AG09309 (cell line): ENCODE measurements around the gene KATNAL1.
"Not testable (repeated sequence)": the region's sequence is repeated elsewhere in the genome, so short reads cannot be mapped to it uniquely, and the experiment has no call there.

Experiments
- DNase-seq: peaks from one replicate; pipeline ENCODE4 v3.0.0-alpha.2; 2010; ENCODE audit warnings: low read depth
- H3K4me3 ChIP-seq: 2 replicates; pipeline ENCODE4 v1.5.1; 2011; ENCODE audit warnings: mild to moderate bottlenecking, low read depth, low read length, moderate library complexity; ENCODE audit not compliant: control insufficient read depth
- TF ChIP-seq, protein P1 (sequence below): IDR thresholded peaks from 2 replicates; pipeline ENCODE4 v1.5.1; 2011; ENCODE audit warnings: mild to moderate bottlenecking, low read depth, low read length, inconsistent platforms; ENCODE audit not compliant: insufficient read depth, control insufficient read depth; ENCODE audit errors: missing control alignments

Gene KATNAL1

DNA sequence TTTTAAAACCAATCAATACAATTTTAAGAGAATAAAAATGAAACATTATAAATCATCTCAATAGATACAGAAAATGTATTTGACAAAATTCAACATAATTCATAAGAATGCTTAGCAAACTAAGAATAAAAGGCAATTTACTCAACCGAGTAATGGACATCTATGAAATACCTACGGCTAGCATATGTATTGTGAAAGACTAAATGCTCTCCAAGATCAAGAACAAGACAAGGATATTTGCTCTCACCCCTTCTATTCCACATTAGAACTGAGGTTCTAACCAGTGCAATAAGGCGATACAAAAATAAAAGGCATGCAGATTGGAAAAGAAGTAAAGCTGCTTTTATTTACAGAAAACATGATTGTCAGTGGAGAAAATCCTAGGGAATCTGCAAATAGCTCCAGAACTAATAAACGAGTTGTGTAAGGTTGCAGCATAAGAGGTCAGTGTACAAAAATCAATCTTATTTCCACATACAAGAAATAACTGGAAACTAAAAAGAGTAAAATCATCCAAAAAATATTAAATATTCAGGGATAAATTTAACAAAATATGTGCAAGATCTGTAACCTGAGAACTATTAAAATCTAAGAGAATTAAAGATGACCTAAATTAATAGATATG lies 16.4 kb downstream of the KATNAL1 start:
- TF ChIP-seq, protein P1, sequence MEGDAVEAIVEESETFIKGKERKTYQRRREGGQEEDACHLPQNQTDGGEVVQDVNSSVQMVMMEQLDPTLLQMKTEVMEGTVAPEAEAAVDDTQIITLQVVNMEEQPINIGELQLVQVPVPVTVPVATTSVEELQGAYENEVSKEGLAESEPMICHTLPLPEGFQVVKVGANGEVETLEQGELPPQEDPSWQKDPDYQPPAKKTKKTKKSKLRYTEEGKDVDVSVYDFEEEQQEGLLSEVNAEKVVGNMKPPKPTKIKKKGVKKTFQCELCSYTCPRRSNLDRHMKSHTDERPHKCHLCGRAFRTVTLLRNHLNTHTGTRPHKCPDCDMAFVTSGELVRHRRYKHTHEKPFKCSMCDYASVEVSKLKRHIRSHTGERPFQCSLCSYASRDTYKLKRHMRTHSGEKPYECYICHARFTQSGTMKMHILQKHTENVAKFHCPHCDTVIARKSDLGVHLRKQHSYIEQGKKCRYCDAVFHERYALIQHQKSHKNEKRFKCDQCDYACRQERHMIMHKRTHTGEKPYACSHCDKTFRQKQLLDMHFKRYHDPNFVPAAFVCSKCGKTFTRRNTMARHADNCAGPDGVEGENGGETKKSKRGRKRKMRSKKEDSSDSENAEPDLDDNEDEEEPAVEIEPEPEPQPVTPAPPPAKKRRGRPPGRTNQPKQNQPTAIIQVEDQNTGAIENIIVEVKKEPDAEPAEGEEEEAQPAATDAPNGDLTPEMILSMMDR = no peak
- H3K4me3 ChIP-seq = no peak overlapping the region
- no peak for DNase-seq

DNA sequence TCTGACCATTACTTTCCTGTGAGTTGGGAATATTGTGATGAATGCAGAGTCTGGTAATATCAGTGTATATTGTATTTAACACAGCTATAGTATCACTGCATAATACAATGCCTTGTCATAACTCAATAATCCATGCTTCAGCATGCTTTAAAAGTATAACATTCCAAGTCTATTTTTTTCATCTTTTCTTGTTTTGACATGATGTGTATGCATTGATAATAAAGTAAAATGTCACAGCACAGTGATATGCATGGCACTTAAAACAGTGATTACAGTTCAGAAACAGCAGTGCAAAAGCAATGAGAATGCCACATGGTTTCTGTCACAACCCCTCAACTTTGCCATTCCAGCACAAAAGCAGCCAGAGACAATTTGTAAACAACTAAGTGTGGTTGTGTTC lies 17.8 kb downstream of the KATNAL1 start:
- TF ChIP-seq, protein P1 = no peak
- no peak for DNase-seq
- no peak overlapping the region for H3K4me3 ChIP-seq

- H3K4me3 ChIP-seq, DNase-seq: not testable (repeated sequence)
Measured at GRCh38 chr13:30286059-30286458, 21.3 kb downstream of the KATNAL1 start.

- no peak for DNase-seq
- TF ChIP-seq, protein P1 = no peak
- no peak overlapping the region for H3K4me3 ChIP-seq
Measured at GRCh38 chr13:30276178-30276577, 31.2 kb downstream of the KATNAL1 start.

GRCh38 chr13:30274083-30274482 lies 33.3 kb downstream of the KATNAL1 start:
- TF ChIP-seq, protein P1 = no peak
- no peak for DNase-seq
- no peak overlapping the region for H3K4me3 ChIP-seq

DNA sequence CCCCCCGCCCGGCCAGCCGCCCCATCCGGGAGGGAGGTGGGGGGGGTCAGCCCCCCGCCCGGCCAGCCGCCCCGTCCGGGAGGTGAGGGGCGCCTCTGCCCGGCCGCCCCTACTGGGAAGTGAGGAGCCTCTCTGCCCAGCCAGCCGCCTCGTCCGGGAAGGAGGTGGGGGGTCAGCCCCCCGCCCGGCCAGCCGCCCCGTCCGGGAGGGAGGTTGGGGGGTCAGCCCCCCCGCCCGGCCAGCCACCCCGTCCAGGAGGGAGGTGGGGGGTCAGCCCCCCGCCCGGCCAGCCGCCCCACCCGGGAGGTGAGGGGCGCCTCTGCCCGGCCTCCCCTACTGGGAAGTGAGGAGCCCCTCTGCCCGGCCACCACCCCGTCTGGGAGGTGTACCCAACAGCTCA lies 37.3 kb downstream of the KATNAL1 start:
- DNase-seq, H3K4me3 ChIP-seq: not testable (repeated sequence)

DNA sequence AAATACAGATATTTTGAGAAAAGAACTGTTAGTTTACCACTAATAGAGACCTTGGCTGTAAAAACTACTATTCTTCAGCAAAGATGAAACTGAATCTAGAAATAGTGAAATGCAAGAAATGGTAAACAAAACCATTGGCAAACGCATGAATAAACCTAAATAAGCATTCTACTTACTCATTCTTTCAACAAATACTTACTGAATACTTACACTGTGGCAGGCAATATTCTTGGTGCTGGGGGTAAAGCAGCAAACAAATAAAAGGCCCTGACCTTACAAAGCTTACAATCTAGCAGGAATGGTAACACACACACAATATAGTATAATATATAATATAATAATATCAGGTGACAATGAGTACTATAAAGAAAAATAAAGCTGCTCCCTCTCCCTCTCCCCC lies 38.7 kb downstream of the KATNAL1 start:
- no peak overlapping the region for H3K4me3 ChIP-seq
- TF ChIP-seq, protein P1 = no peak
- DNase-seq = no peak

DNA sequence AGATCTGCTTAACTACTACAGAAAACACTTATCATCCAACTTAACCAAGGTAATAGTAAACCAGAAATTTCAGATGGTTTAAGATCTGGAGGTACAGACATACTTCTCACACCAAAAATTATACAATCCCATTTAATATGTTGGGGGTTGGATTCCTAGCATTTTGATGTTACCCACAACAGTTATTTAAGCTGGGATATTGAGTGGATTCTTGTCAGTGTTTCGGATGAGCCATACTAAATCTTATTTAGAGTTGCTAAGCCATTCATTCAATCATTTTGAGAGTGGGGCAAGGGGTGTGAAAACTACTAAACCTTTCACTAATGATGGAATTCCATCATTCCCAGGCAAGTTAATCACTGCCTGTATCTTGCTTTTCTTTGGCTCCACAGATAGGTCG lies 40.6 kb downstream of the KATNAL1 start:
- no peak for DNase-seq
- no peak overlapping the region for H3K4me3 ChIP-seq
- TF ChIP-seq, protein P1 = no peak

DNA sequence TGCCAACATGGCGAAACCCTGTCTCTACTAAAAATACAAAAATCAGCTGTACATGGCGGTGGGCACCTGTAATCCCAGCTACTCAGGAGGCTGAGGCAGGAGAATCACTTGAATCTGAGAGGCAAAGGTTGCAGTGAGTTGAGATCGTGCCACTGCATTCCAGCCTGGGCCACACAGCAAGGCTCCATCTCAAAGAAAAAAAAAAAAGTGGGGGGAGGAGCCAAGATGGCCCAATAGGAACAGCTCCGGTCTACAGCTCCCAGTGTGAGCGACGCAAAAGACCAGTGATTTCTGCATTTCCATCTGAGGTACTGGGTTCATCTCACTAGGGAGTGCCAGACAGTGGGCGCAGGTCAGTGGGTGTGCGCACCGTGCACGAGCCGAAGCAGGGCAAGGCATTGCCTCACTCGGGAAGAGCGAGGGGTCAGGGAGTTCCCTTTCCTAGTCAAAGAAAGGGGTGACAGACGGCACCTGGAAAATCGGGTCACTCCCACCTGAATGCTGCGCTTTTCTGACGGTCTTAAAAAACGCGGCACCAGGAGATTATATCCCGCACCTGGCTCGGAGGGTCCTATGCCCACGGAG lies 48.1 kb downstream of the KATNAL1 start:
- not testable (repeated sequence) for H3K4me3 ChIP-seq, DNase-seq
